Heart left ventricle (tissue), 16 donors: ENCODE measurements around the gene SNHG17. TPM values are rescaled to one million over a fixed set of nuclear protein-coding genes. Genes with fewer than 3 reads are reported as not detected.
A peak's percentile ranks its signal among the peaks of the same experiment; 100 is the strongest.
"Not testable (repeated sequence)": the region's sequence is repeated elsewhere in the genome, so short reads cannot be mapped to it uniquely, and the experiment has no call there.

Source experiments
- ATAC-seq, 4 donors: fragments of 200-7000 bp; cut with Tn5 transposase; one replicate each; pipeline ENCODE4 v1.9.1; 2020 to 2022; ENCODE audit warnings: moderate library complexity in 4 of 4, mild to moderate bottlenecking in 3 of 4, moderate number of reproducible peaks in 1 of 4
- DNase-seq, 5 donors: peaks; one replicate each; pipeline ENCODE4 v3.0.0-alpha.2; 2020
- H3K27ac ChIP-seq, 12 donors: fragments of 200-600 bp; sonication (generic) in 4 of 12; one replicate each; pipeline versions ENCODE4 v1.5.0 to v1.8.0; 2016 to 2022; ENCODE audit warnings: mild to moderate bottlenecking in 2 of 12
- H3K27me3 ChIP-seq, 9 donors: fragments of 200-600 bp; sonication (generic) in 2 of 9; one replicate each; pipeline versions ENCODE4 v1.5.1 to v1.8.0; 2016 to 2022; ENCODE audit warnings: mild to moderate bottlenecking in 3 of 9
- H3K36me3 ChIP-seq, 9 donors: fragments of 200-600 bp; sonication (generic) in 2 of 9; one replicate each; pipeline versions ENCODE4 v1.5.0 to v1.8.0; 2018 to 2022; ENCODE audit warnings: mild to moderate bottlenecking in 2 of 9
- H3K4me1 ChIP-seq, 12 donors: fragments of 200-600 bp; sonication (generic) in 4 of 12; one replicate each; pipeline versions ENCODE4 v1.5.0 to v1.8.0; 2016 to 2022; ENCODE audit warnings: mild to moderate bottlenecking in 3 of 12
- H3K4me3 ChIP-seq, 12 donors: fragments of 200-600 bp; sonication (generic) in 4 of 12; one replicate each; pipeline versions ENCODE4 v1.5.0 to v1.8.0; 2017 to 2022; ENCODE audit warnings: mild to moderate bottlenecking in 9 of 12, moderate library complexity in 4 of 12
- H3K9me3 ChIP-seq, 12 donors: fragments of 200-600 bp; sonication (generic) in 4 of 12; one replicate each; pipeline versions ENCODE4 v1.5.0 to v1.8.0; 2016 to 2022; ENCODE audit warnings: mild to moderate bottlenecking in 1 of 12
- POLR2A ChIP-seq, 2 donors: fragments of 450-650 bp; IDR thresholded peaks; one replicate each; pipeline ENCODE4 v1.6.1; 2017; ENCODE audit warnings: antibody characterized with exemption in 2 of 2, mild to moderate bottlenecking in 2 of 2, moderate library complexity in 2 of 2
- WGBS, 4 donors: extraction: QIAGEN DNeasy Blood & Tissue Kit in 2 of 4; methylation state at CpG; one replicate each; pipeline versions ENCODE4 v1.1.5 to v1.1.7; 2013 to 2018; 5-methylcytosine and 5-hydroxymethylcytosine counted together
- intact Hi-C, 10 donors: fragments of 100-400 bp; cut with DNase I; formaldehyde crosslinking; loops; one replicate each; pipeline versions ENCODE4 v1.11.1 to v1.14.2; 2022
- polyA plus RNA-seq, 2 donors: library from polyadenylated mRNA; stranded (reverse); fragments of 200-250 nt; gene quantifications; one replicate each; pipeline ENCODE4 v1.2.3, GENCODE V29; 2013
- total RNA-seq, 9 donors: library from RNA; depleted of rRNA in 2 of 9; stranded (reverse); fragments of >200 nt in 2 of 9; fragmentation: NEBNext Ultra II Directional in 3 of 9; extraction: Animal tissue kit (Norgen Biotek cat#: 25700) in 3 of 9; gene quantifications; one replicate each; pipeline versions ENCODE4 v1.1.0 to v1.2.4, GENCODE V29; 2016 to 2023
- TF ChIP-seq, protein P1 (sequence below), 12 donors: fragments of 200-600 bp; sonication (generic) in 4 of 12; IDR thresholded peaks; one replicate each; pipeline versions ENCODE4 v1.5.0 to v1.8.0; 2018 to 2022; ENCODE audit warnings: antibody characterized with exemption in 12 of 12, mild to moderate bottlenecking in 5 of 12
- donor health status: ischemic (EF 13 %, LVEDD 7.1; RV severe dilation, severe dysfunction).
- donor health status: healthy with polysubstance abuse.
- donor health status: DM: no; HTN: yes; CAD: no.
- donor health status: DM: no; HTN: no; CAD: no.
- donor health status: ischemic (EF 25% LVEDD 6.9; RV normal size, moderate dysfunction).
- donor health status: ischemic (EF 25% LVEDD 5.7; RV mildly dilated, moderate dysfunction).
- donor health status: healthy.
- donor health status: DM: yes; HTN: yes; CAD: no.
- donor health status: ischemic (EF 35%, LVEDD 5.7; RV mildly dilated, moderate dysfunction).
- donor health status: nonischemic (EF 11% LVEDD 7.7; RV severe dilation, severe dysfunction).
- donor health status: DM: yes; HTN: yes; CAD: no.
- donor health status: PGD.
- donor health status: ischemic (EF 29% LVEDD 5.4; RV normal size, mild dysfunction).
- donor health status: nonischemic (EF 23%, LVEDD 6.1; RV moderate dilation, normal function).

SNHG17 gene
- total and polyA plus RNA-seq, 11 donors, result 2.9 to 20.2 (median 6.6) TPM

DNA sequence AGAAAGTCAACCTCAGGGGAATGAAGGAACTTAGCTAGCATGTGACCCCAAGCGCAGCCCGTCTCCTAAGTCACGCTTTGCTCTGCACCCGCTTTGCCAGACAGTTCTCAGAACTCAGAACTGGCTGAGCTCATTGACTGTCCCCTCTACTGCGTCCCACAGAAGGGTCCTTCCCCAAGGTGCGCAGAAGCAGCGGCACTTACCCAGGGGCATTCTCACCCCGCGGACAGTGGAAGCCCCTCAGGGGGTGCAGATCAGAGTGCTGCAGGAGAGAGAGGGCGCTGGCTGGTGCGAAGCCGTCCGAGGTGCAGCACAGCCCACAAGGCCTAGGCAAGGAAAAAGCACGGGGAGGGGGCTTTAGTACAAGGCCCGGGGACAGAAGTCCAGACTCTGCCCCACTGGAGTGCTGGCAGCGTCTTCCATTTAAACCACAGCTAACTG is 807 bp downstream of the SNHG17 start:
- peaks cover 3 to 50% (median 46%) of the 10 kb centered on the region in 9 donors for H3K36me3 ChIP-seq
- H3K27me3 ChIP-seq, result no peaks in the 10 kb centered on the region
- intact Hi-C loops, result loop anchor here in 1 of 10 donors (2.0 kb wide), 1 partner anchor 38 kb away; the partner anchor contains the start of gene RALGAPB
- peaks cover 0 to 8% (median 0%) of the 10 kb centered on the region in 12 donors for H3K9me3 ChIP-seq
- 22 to 25% (median 23%) methylated on average over 15 to 16 of the region's 16 CpGs for WGBS, 4 donors
- TF ChIP-seq, protein P1, sequence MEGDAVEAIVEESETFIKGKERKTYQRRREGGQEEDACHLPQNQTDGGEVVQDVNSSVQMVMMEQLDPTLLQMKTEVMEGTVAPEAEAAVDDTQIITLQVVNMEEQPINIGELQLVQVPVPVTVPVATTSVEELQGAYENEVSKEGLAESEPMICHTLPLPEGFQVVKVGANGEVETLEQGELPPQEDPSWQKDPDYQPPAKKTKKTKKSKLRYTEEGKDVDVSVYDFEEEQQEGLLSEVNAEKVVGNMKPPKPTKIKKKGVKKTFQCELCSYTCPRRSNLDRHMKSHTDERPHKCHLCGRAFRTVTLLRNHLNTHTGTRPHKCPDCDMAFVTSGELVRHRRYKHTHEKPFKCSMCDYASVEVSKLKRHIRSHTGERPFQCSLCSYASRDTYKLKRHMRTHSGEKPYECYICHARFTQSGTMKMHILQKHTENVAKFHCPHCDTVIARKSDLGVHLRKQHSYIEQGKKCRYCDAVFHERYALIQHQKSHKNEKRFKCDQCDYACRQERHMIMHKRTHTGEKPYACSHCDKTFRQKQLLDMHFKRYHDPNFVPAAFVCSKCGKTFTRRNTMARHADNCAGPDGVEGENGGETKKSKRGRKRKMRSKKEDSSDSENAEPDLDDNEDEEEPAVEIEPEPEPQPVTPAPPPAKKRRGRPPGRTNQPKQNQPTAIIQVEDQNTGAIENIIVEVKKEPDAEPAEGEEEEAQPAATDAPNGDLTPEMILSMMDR (IDR thresholded peaks at IDR 0.05), result no peak
- TF ChIP-seq POLR2A (IDR thresholded peaks at IDR 0.05), result no peak
- H3K4me1 ChIP-seq, result peaks cover 0 to 25% (median 10%) of the 10 kb centered on the region in 12 donors
- DNase-seq, result no peak
- ATAC-seq, result peak; percentile 9 to 31 (median 21)
- H3K27ac ChIP-seq, result peak overlapping the region; percentile 49 to 89 (median 80)
- H3K4me3 ChIP-seq, result peak overlapping the region; percentile 61 to 93 (median 78)

DNA sequence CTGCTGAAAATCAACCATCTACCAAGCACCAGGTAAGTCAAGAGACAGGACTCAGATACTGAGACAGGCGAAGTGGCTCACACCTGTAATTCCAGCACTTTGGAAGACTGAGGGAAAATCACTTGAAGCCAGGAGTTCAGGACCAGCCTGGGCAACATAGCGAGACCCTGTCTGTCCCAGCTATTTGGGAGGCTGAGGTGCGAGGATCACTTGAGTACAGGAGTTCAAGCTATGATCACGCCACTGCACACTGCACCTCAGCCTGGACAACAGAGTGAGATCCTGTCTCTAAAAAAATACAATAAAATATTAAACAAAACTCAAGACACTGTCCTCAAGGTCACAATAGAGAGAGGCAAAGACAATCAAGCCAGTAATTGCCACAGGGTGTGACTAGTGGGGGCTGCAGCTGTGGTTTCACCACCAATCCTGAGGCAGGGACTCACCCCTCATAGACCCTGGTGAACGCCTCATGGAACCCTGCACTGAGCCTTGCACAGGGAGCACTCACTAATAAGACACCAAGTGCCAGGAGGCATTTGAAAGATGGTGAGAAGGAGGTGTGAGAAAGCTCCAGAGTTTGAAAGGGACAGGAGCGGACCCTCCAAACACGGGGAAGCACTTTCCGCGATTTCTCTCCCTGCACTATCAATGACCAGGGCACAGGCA is 1.7 kb downstream of the SNHG17 start:
- Histone ChIP-seq H3K9me3 (peaks cover 0 to 8% (median 0%) of the 10 kb centered on the region in 12 donors), H3K4me1 (peaks cover 0 to 25% (median 10%) of the 10 kb centered on the region in 12 donors), H3K36me3 (peaks cover 3 to 58% (median 55%) of the 10 kb centered on the region in 9 donors), H3K4me3 (peak overlapping the region in 9 of 12 donors; percentile 61 to 93 (median 82)), H3K27ac (no peak overlapping the region), H3K27me3 (no peaks in the 10 kb centered on the region)
- no peak for DNase-seq
- intact Hi-C loops, result no loop called here
- TF ChIP-seq, protein P1 (IDR thresholded peaks at IDR 0.05), result no peak
- no peak for TF ChIP-seq POLR2A (IDR thresholded peaks at IDR 0.05)
- ATAC-seq, result no peak
- 90 to 94% (median 92%) methylated on average over 9 of the region's 9 CpGs for WGBS, 4 donors

DNA sequence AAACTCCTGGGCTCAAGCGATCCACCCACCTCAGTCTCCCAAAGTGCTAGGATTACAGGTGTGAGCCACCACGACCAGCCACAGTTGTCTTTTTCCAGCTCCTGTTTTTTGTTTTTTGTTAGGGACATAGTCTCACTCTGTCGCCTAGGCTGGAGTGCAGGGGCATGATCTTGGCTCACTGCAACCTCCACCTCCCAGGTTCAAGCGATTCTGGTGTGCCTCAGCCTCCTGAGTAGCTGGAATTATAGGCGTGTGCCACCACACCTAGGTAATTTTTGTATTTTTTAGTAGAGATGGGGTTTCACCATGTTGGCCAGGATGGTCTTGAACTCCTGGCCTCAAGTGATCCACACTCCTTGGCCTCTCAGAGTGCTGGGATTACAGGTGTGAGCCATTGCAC is 2.3 kb downstream of the SNHG17 start:
- intact Hi-C loops, result not testable (repeated sequence)
- peaks cover 3 to 64% (median 60%) of the 10 kb centered on the region in 9 donors for H3K36me3 ChIP-seq
- WGBS, 4 donors, result 87 to 96% (median 94%) methylated on average over 5 of the region's 5 CpGs

DNA sequence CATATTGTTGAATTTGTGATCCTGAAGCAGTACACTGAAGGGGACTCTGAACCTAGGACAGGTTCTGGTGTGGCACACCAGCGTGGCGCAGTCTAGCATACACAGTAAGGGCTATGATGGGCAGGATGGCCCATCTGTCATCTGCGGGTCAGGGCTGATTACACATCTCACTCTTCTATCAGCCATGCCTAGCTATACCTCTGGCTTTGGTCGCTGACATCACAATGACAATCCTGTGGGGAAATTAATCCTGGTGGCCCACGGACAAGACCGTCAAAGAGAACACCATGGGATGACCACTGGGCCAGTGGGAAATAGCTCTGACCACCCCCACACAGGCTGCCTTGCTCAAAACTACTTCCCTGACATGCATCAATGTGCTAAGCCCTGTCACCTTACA is 2.8 kb downstream of the SNHG17 start:
- peaks cover 0 to 8% (median 0%) of the 10 kb centered on the region in 12 donors for H3K9me3 ChIP-seq
- TF ChIP-seq, protein P1 (IDR thresholded peaks at IDR 0.05), result no peak
- TF ChIP-seq POLR2A (IDR thresholded peaks at IDR 0.05), result no peak
- ATAC-seq (no peak), DNase-seq (no peak)
- H3K36me3 ChIP-seq, result peaks cover 3 to 70% (median 66%) of the 10 kb centered on the region in 9 donors
- intact Hi-C loops, result no loop called here
- H3K27ac ChIP-seq, result no peak overlapping the region
- no peak overlapping the region for H3K4me3 ChIP-seq
- H3K27me3 ChIP-seq, result no peaks in the 10 kb centered on the region
- peaks cover 0 to 25% (median 10%) of the 10 kb centered on the region in 12 donors for H3K4me1 ChIP-seq
- WGBS, 4 donors, result 92 to 96% (median 95%) methylated on average over 6 of the region's 6 CpGs

More for the DNA sequence above, 2.3 kb downstream of the SNHG17 start:
- not testable (repeated sequence) for H3K27ac ChIP-seq, H3K9me3 ChIP-seq, DNase-seq, ATAC-seq, H3K4me3 ChIP-seq, H3K27me3 ChIP-seq
- peaks cover 0 to 25% (median 10%) of the 10 kb centered on the region in 12 donors for H3K4me1 ChIP-seq
